ENCODE measurements around the gene POFUT2. TPM values are rescaled to one million over a fixed set of nuclear protein-coding genes. Genes with fewer than 3 reads are reported as not detected.

POFUT2 gene
- total RNA-seq, 1 donor from 2014 or later, result 52.7 TPM

DNA sequence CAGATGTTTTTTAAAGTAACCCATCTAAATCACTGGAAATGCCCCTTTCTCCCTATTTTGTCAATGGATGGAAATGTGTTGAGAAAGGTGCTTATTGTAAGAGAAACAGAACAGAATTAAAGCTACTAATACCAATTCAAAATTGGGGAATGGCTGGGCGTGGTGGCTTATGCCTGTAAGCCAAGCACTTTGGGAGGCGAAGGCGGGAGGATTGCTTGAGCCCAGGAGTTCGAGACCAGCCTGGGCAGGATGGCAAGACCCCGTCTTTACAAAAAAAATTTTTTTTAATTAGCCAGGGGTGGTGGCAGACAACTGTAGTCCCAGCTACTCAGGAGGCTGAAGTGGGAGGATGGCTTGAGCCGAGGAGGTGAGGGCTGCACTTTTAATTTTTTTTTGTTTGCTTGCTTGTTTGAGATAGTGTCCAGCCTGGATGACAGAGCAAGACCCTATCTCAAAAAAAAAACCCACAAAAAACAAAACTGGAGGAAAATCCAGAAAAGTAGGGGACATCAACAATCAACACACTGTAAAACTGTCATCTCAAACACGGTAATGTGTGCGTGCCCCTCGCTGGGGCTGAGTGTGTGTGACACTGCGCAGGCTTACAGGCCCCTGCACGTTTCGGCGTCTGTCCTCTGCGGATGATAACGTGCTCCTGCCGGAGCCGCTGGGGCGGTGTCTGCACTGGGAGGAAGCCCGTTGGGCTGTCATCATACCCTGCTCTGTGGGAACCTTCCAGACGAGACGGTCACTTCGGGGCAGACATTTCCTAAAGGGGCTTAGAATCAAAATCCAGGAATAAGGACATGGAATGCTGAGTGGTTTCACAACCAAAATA, 11.6 kb upstream of the POFUT2 start:
- DNase-seq (ENCODE audit: extremely low read depth, low read depth, low spot score), result no peak

DNA sequence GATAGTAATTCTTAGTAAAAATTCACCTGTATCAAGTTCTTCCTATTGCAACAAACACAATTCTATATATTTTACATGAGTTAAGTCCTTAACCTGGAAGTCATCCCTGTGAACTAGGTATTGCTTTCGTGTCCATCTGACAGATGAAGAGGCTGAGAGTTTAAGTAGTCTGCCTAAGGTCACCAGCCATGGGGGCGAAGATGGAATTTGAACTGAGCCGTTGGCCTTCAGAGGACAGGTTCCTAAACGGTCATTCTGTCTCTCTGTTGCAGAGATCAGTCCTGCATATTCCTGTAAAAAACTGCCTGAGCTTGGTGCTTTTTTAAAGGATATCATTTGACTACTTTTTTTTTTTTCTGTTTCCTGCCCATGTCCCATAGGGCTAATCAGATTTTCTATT, 10.2 kb upstream of the POFUT2 start:
- DNase-seq (ENCODE audit: extremely low read depth, low read depth, low spot score), result no peak

DNA sequence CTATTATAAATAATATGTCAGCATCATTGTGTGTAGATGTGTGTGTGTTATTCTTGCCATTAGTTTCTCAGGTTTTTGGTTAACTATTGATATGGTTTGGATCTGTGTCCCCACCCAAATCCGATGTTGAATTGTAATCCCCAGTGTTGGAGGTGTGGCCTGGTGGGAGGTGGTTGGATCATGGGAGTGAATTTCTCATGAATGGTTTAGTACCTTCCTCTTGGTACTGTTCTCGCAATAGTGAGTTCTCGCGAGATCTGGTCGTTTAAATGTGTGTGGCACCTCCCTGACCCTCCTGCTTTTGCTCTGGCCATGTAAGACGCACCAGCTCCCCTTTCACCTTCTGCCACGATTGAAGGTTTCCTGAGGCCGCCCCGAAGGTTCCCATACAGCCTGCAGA, 9.6 kb upstream of the POFUT2 start:
- DNase-seq (ENCODE audit: extremely low read depth, low read depth, low spot score), result no peak

DNA sequence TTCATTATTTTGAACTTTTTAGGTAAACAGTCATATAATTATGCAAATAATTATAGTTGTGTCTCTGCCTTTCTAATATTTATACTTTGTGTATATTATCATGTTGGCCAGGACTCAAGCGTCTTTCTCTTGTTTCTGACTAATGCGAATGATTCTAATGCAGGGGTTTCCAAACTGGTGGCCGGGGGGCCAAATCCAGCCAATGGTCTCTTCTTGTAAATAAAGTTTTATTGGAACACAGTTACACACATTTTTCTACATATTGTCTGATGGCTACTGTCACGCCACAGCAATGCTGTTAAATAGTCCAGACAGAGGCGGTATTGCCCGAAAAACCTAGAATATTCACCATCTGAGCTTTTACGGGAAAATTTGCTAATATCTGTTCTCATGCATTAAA, 8.9 kb upstream of the POFUT2 start:
- DNase-seq (ENCODE audit: extremely low read depth, low read depth, low spot score), result no peak

DNA sequence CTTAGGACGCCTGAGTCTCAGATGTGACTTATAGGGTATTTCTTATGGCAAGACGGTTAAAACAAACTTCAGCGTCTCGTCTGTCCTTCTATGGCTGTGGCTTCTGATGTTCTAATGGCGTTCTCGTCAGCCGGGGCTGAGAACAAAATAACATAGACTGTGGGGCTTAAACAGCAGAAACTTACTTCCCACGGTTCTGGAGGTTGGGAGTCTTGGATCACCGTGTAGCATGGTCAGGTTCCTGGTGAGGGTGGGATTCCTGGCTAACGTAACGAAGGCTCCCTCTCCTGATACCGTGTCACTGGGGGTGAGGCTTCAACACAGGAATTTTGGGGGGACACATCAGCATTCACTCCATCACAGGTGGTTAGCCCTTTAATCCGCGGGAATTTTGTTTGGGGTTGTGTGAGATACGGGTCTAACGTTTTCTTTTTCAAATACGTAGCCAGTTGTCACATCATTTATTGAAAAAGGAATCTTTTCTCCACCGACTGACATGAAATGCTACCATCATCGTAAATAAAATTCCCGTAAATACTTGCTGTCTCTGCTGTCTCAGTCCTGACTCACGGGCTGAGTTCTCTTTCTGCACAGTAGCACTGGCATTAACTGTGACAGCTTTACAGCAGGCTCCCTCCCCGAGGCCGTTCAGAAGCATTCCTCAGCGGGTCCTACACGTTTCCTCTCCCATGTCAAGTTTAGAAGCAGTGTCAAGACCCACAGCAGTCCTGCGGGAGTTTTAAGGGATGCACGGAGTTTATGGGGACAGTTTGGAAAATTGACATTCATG, 8.1 kb upstream of the POFUT2 start:
- no peak for DNase-seq (ENCODE audit: extremely low read depth, low read depth, low spot score)

DNA sequence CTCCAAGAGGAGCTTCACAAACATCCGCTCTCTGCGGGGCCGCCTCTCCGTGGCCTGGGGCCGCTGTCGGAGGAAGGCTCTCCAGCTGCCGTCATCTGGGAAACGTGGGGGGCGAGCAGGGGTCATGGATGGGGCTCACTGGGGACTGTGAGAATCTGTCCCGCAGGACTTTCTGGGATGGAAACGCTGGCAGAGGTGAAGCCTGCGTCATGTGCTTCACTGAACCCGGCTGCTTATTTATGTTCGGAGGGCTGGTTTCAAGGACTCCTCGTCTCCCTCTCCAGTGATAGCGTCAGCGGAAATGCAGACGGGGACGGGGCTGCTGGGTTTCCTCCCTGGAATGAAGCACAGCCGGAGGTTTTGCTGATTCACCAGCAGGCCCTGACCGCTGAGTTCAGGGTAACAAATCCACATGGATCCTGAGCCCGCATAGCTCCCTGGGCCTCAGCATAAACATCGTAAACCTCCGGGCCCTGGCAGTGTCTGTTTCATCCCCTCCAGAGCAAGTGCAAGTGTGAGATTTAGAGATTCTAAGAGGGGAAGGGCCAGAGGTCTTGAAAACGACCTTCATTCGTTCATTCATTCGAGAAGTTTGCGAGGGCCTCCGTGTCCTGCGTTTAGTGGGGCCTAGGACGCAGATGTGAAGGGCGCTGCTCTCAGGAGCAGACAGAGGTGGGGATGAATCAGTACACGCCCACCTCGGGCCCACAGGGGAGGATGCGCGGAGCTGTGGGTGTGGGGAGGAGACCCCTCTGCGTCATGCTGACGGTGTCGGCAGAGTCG, 7.0 kb upstream of the POFUT2 start:
- DNase-seq (ENCODE audit: extremely low read depth, low read depth, low spot score), result peak; percentile 94

DNA sequence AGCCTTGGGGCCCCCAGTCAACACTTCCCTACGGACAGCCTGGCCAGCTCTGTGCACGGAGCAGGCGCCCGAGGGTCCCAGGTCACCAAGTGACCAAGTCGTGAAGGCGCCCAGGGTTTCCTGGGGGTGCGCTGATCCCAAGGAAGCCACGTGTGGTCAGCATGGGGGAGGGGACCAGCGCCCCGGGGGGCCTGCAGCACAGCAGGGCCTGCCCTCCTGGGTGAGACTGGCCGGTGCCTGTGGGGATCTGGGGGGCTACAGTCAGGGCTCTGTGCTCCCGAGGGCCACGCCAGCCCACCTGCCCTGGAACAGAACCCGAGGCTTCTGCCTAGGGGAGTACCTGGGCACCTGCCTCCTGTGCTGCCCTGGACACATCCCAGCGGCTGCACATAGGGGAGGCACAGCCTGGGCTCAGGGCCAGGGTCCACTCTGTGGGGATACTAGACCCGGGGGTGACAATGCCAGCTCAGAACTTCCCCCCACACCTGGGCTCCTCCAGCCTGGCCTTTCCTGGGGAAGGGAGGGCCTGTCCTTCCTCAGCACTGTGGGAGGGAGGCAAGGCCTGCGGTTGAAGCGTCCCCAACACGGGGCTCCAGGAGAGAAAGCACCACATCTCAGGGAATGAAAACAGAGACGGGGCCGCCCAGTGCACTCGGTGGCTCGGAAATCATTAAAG, 6.2 kb upstream of the POFUT2 start:
- no peak for DNase-seq (ENCODE audit: extremely low read depth, low read depth, low spot score)

DNA sequence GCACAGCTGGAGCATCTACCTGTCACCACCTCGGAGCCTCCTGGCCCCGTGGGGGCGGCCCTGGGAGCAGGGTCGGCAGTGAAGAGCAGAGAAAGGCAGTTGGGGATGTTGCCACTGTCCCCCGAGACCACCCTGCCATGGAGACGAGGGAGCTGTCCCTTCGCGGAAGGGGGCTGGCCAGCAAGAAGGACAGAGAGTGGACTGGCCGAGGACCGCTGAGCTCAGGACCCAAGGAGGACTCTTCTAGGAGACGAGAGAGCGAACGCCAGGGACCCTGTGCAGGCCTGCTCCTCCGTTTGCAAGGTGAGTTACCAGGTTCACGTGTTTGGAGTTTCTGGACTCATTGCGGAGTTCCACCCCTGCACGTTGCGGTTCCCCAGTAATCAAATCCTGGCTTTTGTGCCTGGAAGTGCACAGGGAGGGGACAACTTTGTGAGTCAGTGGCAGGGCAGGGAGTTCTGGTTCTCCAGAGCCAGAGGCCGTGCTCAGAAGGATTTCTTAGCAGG, 5.6 kb upstream of the POFUT2 start:
- no peak for DNase-seq (ENCODE audit: extremely low read depth, low read depth, low spot score)

DNA sequence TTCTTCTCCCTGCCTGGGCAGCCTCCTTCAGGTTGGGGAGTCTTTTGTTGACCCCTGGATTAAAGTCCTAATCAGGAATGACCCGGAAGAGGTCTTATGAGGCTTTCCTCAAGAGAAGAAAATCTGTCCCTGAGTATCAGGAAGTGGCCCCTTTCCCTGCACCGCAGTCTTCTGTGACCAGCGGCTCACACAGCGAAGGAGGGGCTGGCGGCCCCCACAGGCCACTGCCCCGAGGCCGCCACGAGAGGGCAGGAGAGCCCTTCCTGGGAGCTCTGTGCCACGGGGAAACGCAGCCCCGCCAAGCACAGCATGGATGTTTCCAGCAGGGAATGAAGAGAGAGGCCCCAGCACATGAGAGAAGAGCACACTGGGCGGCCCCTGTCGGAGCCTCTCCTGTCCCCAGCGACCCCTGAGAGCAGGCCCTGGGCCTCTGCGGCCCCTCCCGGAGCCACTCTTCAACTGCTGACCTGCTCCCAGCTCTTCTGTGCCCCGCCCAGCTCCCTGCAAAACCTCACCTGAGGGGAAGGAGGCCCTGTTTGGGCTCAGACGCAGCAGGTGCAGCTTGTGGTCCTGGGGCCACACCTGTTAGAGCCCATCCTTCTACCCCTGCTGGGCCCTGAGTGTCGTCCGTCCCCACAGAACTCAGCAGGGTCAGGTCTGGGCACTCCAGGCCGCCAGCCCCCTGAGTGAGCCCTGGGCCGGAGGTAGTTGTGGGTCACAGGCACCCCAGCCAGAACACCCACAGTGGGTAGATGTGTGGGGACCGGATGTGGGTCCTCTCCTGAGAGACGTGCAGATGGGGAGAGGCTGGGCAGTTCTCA, 4.9 kb upstream of the POFUT2 start:
- peak; percentile 39 for DNase-seq (ENCODE audit: extremely low read depth, low read depth, low spot score)

DNA sequence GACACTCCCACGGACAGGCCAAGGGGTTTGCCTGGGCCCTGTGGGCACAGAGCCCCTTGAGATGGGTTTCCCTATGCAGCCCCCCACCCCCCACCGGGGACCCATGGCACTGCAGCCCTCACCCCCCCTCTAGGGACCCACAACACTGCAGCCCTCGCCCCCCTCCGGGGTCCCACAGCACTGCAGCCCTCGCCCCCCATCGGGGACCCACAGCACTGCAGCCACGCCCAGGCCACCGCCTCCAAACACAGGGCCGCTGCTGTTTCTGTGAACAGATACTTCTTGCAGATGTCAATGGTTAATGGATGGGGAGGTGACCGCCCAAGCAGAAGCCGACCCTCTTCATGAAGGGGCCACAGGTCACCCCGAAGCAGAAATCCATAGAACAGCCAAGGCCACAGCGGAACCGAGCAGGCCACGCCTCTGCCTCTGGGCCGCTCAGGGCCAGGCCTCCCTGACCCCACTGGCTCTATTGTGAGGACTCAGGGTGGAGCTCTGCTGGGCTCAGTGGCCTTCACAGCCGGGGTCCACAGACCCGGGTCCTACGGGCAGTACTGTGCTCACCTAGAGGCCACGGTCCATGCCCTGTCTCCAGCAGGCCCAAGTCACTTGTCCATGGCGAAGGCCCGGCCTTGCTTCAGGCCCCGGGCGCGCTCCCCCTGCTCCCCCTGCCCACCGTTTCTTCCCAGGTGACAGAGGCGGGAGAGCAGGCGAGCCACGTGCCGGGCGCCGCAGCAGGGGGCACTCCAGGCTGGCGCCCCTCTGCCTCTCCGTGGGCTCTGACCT, 4.1 kb upstream of the POFUT2 start:
- DNase-seq (ENCODE audit: extremely low read depth, low read depth, low spot score), result no peak

DNA sequence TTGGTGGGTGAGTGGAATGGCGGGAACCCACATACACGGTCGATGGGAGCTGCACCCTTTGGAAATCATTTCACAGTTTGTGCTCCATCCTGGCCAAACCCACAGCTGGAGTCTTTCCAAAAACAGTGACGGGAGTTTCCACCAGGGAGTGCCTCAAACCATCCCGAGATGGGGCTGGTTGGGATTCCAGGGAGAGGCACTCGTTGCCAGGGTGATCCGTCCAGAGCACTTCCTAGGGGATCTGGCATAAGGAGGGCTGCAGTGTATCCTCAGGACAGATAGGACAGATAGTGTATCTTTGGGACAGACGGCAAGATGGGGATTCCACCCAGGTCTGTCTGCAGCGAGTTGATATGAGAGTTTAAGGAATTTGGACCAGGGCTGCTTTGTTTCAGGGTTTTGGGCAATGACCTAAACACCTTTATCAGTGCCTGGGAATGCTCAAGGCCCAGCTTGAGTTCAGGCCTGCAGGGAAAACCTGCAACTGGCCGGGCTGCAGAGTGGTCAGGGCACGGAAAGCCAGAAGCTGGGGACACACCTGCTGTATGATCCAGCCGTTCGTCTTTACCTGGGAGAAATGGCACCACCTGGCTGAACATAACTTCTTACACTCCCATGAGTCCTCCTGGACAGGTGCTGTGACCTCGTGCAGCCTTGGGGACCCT, 3.4 kb upstream of the POFUT2 start:
- no peak for DNase-seq (ENCODE audit: extremely low read depth, low read depth, low spot score)

DNA sequence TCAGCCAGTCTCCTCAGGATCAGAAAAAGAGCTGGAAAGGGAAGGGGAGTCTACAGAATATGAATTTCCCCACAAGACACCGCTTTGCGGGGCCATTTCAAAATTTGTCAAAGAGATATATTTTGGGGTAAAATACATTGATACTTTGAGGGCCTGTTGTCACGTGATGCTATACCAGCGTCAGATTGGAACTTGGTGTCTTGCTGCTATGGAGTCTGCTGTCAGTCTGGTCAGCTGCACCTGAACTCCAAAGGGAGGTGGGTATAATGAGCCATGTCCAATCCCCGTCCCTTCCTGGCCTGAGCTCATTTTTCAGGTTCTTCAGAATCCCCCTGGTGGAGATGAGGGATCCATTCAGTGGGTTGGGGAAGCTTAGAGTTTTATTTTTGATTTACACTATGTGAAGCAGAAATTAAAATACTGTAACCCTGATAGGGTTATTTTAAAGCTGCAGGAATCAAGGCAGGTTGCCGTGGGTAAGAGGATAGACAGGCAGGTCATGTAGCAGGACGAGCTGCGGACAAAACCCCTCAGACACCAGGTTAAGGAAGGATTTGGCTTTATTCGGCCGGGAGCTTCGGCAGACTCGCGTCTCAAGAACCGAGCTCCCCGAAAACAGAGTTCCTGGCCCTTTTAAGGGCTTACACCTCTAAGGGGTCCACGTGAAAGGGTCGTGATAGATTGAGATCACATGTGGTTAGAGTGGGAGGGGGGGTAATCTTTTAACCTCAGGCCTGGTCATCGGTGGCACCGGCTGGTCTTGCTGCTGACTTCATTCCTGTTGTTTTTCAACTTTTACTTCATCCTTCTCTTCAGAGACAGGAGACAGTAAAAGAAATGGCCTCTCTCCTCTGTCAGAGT, 2.2 kb upstream of the POFUT2 start:
- no peak for DNase-seq (ENCODE audit: extremely low read depth, low read depth, low spot score)

DNA sequence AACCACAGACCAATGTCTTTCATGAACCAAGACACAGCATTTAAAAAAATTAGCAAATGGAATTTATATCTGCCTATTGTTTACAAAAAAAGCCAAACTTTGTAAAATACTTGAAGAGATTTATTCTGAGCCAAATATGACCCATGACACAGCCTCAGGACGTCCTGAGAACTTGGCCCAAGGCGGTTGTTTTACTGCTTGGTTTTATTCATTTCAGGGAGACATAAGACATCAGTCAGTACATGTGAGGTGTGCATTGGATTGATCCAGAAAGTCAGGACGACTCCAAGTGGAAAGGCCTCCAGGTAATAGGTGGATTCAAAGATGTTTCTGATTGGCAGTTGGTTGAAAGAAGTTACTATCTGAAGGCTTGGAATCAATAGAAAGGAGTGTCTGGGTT, 1.4 kb upstream of the POFUT2 start:
- DNase-seq (ENCODE audit: extremely low read depth, low read depth, low spot score), result no peak

DNA sequence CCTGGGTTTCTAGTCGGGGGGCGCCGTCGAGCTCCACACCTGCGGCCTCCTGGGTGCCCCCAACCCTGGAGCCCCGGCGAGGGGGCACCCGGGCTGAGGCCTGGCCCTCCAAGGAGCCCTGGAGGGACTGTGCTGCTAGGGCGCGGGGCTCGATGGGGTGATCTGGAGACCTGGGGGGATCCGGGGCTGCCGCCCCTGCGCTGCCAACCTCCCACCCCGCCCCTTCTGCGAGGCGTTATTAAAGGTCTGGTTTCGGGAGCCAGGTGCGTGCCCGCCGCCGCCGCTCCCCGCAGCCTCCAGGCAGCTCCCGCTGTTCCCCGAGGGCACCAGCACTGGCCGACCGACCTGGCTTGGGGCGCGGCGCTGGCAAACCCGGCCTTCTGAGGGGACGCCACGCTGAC, 746 bp upstream of the POFUT2 start:
- no peak for DNase-seq (ENCODE audit: extremely low read depth, low read depth, low spot score)

DNA sequence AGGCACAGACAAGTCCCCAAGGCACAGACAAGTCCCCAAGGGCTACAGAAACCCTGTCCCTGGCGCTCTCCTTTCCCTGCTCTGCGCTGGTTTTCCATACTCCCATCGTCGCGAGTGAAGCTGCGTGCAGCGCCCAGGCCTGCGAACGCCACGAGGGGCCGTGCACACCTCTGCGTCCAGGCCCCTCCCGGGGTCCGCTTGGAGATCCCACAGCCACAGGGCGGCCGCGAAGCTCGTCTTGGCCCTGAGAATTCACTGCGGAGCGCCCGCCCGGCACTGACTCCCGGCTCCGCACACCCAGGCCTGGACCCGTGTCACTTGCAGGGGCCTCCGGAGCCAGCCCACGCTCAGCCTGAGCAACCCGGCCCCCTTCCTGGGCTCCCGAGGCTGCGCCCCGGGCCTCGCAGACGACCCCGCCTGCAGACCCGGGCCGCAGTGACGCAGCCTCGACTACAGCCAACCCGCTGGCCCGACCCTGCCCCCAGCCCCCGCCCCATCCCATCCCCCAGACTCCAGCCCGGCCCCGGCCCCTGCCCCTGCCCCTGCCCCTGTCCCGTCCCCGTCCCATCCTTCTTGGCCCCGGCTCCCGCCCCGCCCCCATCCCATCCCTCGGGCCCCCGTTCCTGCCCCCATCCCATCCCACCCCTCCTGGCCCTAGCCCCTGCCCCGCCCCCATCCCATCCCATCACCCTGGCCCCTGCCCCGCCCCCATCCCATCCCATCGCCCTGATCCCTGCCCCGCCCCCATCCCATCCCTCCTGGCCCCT, 841 bp downstream of the POFUT2 start:
- no peak for DNase-seq (ENCODE audit: extremely low read depth, low read depth, low spot score)

DNA sequence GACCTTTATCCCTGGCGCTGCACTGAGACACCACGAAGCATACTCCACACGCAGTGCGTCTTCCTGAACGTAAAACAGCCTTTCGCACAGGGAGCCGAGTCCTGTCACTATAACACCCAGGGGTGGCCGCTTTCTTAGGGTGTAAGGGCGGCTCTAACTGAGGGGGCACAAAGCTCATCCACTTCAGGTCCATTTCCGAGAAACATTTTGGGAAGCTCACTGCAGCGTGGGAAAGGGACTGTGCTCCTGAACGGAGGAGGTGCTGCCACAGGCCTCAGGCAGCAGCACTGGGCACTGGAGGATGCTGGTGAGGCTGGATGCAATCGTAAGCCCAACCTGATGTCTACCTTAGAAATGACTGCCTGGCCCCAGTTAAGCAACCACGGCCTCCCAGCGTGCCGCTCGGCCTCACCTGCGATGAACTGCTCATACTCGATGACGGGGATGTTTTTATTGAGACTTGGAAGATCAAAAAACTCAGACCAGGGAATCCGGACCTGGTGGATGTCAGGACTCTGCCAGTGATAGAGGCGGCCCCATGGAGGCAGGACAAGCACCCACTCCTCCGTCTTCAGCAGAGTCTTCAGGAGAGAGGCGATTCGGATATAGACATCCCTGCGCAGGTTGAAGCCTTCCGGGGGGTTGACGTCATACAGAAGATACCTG, 2.3 kb downstream of the POFUT2 start:
- no peak for DNase-seq (ENCODE audit: extremely low read depth, low read depth, low spot score)
